ENCODE measurements around the gene APOL2. TPM values are rescaled to one million over a fixed set of nuclear protein-coding genes. Genes with fewer than 3 reads are reported as not detected.

APOL2 gene
- total and polyA plus RNA-seq, 10 of the 15 experiments (the other 5 are each of a cell fraction or from before 2014, with no cell fraction given) = 4.4 to 39.9 (median 25.0) TPM

GRCh38 chr22:36258701-36259614 is 19.6 kb upstream of the APOL2 start (continued):
- TF ChIP-seq ZNF24 (IDR thresholded peaks at IDR 0.05) (no peak), ZZZ3 (IDR thresholded peaks at IDR 0.05; ENCODE audit: control insufficient read depth, insufficient read length, low read depth) (no peak), SKIL (IDR thresholded peaks at IDR 0.05; ENCODE audit: low read depth, poor library complexity, severe bottlenecking) (no peak), CREB1 (IDR thresholded peaks at IDR 0.05; ENCODE audit: low read depth) (no peak), HDGF (IDR thresholded peaks at IDR 0.05) (peak; percentile 88; the same call in 1 of the 2 replicates), BCLAF1 (IDR thresholded peaks at IDR 0.05) (no peak), ZNF207 (IDR thresholded peaks at IDR 0.05; ENCODE audit: borderline replicate concordance) (no peak), POLR2AphosphoS5 (IDR thresholded peaks at IDR 0.05; ENCODE audit: low read length) (0 out of 2 replicates have a peak, but pooled peaks have one; percentile 33), SP1 (IDR thresholded peaks at IDR 0.05; ENCODE audit: low read depth, low read length) (peak; percentile 39), SREBF2 (IDR thresholded peaks at IDR 0.05; ENCODE audit: low read length) (no peak), ATF3 (IDR thresholded peaks at IDR 0.05; ENCODE audit: borderline replicate concordance, extremely low read depth, low read depth, low read length) (no peak), POLR2A (IDR thresholded peaks at IDR 0.05; ENCODE audit: low read depth, low read length) (0 out of 2 replicates have a peak, but pooled peaks have one; percentile 22), PKNOX1 (IDR thresholded peaks at IDR 0.05) (peak; percentile 74), ELK1 (IDR thresholded peaks at IDR 0.05; ENCODE audit: low read depth, low read length) (no peak), CHD2 (IDR thresholded peaks at IDR 0.05; ENCODE audit: borderline replicate concordance, low read depth, low read length) (peak; percentile 69), RAD21 (IDR thresholded peaks at IDR 0.05; ENCODE audit: insufficient read depth, low read depth, low read length) (no peak), PBX3 (IDR thresholded peaks at IDR 0.05; ENCODE audit: insufficient replicate concordance, low read depth, low read length) (no peak), IKZF1 (conservative IDR thresholded peaks at IDR 0.05) (peak; percentile 46; the same call in 1 of the 2 replicates), RAD51 (IDR thresholded peaks at IDR 0.05) (0 out of 2 replicates have a peak, but pooled peaks have one; percentile 28)
